ENCODE measurements around the gene POU2AF2.

- TF ChIP-seq POLR2A (IDR thresholded peaks at IDR 0.05) (no peak), CTCF (IDR thresholded peaks at IDR 0.05) (no peak)
Observed at GRCh38 chr11:111301004-111301841, 55.7 kb downstream of the POU2AF2 start.

Data from testis (tissue), 2 donors.